ENCODE measurements around the gene CARM1.

GRCh38 chr19:10848230-10848856, 23.0 kb upstream of the CARM1 start, which contains the start of gene C19orf38:
- TF ChIP-seq, protein P1, sequence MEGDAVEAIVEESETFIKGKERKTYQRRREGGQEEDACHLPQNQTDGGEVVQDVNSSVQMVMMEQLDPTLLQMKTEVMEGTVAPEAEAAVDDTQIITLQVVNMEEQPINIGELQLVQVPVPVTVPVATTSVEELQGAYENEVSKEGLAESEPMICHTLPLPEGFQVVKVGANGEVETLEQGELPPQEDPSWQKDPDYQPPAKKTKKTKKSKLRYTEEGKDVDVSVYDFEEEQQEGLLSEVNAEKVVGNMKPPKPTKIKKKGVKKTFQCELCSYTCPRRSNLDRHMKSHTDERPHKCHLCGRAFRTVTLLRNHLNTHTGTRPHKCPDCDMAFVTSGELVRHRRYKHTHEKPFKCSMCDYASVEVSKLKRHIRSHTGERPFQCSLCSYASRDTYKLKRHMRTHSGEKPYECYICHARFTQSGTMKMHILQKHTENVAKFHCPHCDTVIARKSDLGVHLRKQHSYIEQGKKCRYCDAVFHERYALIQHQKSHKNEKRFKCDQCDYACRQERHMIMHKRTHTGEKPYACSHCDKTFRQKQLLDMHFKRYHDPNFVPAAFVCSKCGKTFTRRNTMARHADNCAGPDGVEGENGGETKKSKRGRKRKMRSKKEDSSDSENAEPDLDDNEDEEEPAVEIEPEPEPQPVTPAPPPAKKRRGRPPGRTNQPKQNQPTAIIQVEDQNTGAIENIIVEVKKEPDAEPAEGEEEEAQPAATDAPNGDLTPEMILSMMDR (IDR thresholded peaks at IDR 0.05): no peak
- no peak for TF ChIP-seq POLR2A (IDR thresholded peaks at IDR 0.05)
